ENCODE measurements around the gene WNT4.

DNA sequence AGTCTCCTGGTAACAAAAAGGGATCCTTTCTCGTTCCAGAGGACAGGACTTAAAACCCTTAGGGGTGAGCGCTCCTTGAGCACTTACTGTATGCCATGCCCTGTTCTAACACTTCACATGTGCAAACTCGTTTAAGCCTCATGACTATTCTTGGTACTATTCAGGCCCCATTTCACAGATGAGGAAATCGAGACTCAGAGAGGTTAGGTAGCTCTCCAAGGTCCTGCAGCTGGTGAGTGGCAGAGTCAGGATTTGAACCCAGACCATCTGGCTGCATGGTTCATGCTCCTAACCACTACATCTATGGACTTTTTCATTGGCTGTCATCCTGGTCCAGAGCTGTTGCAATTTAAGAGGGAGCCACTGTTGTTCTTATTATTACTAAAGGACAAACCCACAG, 46.7 kb upstream of the WNT4 start:
- TF ChIP-seq, protein P1, sequence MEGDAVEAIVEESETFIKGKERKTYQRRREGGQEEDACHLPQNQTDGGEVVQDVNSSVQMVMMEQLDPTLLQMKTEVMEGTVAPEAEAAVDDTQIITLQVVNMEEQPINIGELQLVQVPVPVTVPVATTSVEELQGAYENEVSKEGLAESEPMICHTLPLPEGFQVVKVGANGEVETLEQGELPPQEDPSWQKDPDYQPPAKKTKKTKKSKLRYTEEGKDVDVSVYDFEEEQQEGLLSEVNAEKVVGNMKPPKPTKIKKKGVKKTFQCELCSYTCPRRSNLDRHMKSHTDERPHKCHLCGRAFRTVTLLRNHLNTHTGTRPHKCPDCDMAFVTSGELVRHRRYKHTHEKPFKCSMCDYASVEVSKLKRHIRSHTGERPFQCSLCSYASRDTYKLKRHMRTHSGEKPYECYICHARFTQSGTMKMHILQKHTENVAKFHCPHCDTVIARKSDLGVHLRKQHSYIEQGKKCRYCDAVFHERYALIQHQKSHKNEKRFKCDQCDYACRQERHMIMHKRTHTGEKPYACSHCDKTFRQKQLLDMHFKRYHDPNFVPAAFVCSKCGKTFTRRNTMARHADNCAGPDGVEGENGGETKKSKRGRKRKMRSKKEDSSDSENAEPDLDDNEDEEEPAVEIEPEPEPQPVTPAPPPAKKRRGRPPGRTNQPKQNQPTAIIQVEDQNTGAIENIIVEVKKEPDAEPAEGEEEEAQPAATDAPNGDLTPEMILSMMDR (IDR thresholded peaks at IDR 0.05 in 8 of 11, conservative IDR thresholded peaks at IDR 0.05 in 3 of 11): no peak
- no peak for TF ChIP-seq POLR2A (IDR thresholded peaks at IDR 0.05)
